GM18951 (cell line): ENCODE measurements around the gene RNF213.
"Not testable (repeated sequence)": the region's sequence is repeated elsewhere in the genome, so short reads cannot be mapped to it uniquely, and the experiment has no call there.

ENCODE experiments used
- POLR2A ChIP-seq: IDR thresholded peaks from 4 replicates; pipeline ENCODE4 v1.6.1; 2011; ENCODE audit warnings: mild to moderate bottlenecking; ENCODE audit not compliant: insufficient read length, insufficient read depth; ENCODE audit errors: extremely low read depth
- in situ Hi-C: fragments of 300-500 bp; cut with MboI; formaldehyde crosslinking; loops from one replicate; pipeline ENCODE4 v1.12.0; 2022; ENCODE audit warnings: low sequenced_read_pairs, mixed read lengths, inconsistent platforms; ENCODE audit not compliant: unreplicated experiment

RNF213 gene

DNA sequence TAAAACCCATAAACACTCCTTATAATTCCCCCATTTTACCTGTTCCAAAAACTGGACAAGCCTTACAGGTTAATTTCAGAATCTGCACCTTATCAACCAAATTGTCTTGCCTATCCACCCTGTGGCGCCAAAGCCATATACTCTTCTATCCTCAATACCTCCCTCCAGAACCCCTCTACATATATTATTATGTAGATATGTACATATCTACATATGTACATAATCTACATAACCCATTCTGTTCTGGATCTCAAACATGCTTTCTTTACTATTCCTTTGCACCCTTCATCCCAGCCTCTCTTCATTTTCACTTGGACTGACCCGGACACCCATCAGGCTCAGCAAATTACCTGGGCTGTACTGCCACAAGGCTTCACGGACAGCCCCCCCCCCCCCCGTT, 142.3 kb downstream of the RNF213 start:
- in situ Hi-C loops: no loop called here
- TF ChIP-seq POLR2A: no peak

DNA sequence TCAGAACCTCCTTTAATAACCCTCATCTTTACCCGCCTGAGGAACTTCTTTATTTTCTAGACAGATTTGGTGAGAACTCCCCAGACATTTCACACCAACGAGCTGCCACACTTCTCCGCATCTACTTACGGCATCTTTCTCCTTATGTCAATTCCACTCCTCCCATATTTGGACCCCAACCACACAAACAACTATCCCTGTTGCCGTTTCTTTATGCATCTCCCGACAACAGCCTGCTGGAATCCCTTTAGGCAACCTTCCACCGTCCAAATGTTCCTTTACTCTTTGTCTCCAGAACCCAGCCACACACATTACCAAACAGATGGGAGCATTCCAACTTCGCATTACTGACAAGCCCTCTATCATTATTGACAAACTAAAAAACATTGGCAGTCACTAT, 145.5 kb downstream of the RNF213 start:
- in situ Hi-C loops: no loop called here
- TF ChIP-seq POLR2A: no peak

DNA sequence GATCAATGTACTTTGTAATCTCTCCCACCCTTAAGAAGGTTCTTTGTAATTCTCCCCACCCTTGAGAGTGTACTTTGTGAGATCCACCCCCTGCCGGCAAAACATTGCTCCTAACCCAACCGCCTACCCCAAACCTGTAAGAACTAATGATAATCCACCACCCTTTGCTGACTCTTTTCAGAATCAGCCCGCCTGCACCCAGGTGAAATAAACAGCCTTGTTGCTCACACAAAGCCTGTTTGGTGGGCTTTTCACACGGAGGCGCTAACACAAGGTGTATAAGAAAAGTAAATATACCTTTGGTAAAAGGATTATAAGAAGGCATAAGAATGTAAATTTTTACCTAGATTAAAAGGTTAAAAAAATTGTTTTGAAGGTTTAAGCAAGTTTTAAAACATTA, 147.3 kb downstream of the RNF213 start:
- in situ Hi-C loops: not testable (repeated sequence)

DNA sequence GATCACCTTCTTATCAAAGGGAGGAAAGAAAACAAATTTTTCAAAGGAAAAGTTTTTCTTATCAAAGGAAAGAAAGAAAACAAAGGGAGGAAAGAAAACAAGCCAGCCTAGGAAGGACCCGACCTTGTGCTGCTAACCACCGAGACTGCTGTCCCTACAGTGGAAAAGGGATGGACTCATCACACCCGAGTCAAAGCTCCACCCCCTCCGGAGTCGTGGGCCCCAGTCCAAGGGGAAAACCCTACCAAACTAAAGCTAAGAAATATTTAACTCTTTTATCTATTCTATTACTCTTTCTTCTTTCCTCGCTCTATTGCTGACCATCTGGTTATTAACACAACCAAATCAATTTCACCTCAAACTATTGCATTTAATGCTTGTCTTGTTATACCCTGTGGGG, 148.2 kb downstream of the RNF213 start:
- no peak for TF ChIP-seq POLR2A
- in situ Hi-C loops: no loop called here

DNA sequence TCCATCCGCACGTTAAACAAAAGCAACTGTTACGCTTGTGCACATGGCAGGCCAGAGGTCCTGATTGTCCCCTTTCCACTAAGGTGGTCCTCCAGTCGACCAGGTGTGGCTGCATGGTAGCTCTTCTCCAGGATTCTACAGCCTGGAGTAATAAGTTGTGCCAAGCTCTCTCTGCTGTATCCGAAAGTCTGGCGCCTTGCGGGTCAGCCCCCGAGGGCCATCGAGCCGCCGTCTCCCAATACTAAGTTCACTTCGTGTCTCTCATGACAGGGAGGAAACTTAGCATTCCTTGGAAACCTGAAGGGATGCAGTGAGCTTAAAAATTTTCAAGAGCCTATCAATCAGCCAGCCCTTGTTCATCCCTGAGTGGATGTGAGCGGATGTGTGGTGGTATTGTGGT, 149.0 kb downstream of the RNF213 start:
- in situ Hi-C loops: no loop called here
- TF ChIP-seq POLR2A: no peak

DNA sequence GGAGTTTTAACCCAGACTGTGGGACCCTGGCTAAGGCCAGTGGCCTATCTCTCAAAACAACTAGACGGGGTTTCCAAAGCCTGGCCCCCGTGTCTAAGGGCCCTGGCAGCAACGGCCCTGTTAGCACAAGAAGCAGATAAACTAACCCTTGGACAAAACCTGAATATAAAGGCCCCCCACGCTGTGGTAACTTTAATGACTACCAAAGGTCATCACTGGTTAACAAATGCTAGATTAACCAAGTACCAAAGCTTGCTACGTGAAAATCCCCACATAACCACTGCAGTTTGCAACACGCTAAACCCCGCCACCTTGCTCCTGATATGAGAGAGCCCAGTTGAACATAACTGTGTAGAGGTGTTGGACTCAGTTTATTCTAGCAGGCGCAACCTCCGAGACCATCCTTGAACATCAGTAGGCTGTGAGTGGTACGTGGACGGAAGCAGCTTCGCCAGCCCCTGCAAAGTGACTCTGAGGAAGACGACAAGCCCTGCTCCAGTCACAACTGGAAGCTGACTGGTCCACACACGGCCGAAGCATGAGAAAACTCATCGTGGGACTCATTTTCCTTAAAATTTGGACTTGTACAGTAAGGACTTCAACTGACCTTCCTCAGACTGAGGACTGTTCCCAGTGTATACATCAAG, 149.9 kb downstream of the RNF213 start:
- in situ Hi-C loops: not testable (repeated sequence)

DNA sequence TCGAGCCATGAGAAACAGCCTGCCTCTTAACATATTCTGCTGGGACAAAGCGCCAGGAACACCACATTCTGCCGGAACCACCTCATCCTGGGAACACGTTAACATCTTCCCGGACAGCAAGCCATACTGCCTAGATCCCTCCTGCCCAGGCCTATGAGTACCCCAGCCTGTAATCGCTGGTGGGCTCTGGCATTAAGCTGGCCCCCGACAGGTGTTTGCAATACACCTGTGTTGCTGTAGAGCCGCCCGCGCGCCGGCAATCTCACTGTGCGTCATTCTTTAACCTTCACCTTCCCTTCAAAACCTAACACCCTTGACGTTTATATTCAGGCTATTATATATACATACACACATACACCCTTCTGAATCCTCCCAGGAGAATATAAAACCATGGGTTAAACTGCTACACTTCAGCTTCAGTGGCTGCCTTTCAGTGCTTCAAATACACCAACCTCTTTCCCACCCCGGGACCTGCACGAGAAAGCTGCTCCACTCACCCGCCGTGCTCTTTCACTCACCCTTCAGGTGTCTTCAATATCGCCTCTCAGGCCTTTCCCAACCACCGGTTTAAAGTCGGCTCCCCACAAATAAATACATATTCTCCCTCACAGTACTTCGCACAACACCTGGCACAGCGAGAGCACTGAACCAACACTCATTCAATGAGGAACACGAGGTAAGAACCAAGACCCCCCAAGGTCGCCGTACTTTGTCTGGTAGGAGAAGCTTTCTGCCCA, 153.3 kb downstream of the RNF213 start:
- in situ Hi-C loops: no loop called here
- no peak for TF ChIP-seq POLR2A

DNA sequence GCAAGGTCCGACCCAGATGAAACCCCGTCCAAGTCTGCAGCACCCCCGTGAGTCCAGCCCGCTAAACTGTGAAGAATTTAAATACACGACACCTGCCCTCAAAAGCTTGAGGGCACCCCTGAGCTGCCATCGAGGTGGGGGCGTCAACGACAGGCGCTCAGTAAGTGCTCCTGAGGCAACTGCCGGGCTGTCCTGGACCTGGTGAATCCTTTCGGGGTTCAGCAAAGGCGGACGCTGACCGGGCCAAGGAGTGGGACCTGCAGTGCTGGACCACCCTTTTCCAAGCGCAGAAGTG, 153.8 kb downstream of the RNF213 start:
- in situ Hi-C loops: no loop called here
- no peak for TF ChIP-seq POLR2A

DNA sequence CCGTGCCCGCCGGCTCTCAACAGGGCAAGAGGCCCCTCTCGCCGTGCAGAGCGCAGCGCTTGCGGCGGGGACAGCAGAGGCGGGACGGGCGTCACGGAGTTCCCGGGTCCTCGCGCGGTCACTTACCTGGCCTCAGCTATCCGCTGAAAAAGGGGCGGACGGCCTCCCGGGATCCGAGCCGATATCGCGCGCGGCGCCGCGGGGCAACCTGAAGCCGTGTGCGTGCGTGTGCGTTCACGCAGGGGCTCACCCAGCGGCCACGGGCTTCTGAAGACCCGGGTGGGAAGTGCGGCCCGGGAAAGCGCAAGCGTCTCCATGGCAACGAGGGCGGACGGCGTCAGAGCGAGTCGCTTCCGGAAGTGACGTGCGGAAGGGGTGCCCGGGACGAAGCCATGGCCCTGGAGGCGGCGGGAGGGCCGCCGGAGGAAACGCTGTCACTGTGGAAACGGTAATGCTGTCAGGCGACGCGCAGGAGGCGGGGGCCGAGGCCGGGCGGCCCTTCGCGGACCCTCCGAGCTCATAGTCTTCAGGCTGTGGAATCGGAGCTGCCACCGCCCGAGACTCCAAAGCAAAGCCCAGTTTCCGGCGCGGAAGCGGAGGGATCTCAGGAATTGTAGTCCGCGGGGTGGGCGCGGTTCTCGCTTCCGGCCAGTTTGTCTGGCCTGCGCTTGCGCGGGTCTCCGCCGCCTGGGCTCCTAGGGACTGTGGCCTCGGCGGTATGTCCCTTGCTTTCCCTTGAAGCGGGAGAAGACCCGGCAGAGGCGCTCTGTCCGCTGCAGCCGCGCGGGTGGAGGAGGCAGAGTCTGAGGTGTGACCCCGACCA, 154.4 kb downstream of the RNF213 start, which contains the start of gene ENDOV:
Gene ENDOV (plus strand): TSS at position 365 of the 823 bp plus-strand sequence. CDS start 28 bp downstream, at position 393.
- in situ Hi-C loops: no loop called here
- TF ChIP-seq POLR2A: peak; percentile 73

DNA sequence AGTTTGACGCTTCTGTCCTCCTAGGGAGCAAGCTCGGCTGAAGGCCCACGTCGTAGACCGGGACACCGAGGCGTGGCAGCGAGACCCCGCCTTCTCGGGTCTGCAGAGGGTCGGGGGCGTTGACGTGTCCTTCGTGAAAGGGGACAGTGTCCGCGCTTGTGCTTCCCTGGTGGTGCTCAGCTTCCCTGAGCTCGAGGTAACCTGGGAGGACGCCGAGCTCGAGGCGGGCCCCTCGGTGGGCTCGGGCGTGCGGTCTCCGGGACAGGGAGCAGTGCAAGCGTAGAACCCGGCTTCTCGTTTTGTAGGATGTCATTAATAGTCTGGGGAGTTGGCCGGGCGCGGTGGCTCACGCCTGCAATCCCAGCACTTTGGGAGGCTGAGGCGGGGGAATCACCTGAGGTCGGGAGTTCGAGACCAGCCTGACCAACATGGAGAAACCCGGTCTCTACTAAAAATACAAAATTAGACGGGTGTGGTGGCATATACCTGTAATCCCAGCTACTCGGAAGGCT, 155.0 kb downstream of the RNF213 start:
- in situ Hi-C loops: no loop called here
- TF ChIP-seq POLR2A: no peak

DNA sequence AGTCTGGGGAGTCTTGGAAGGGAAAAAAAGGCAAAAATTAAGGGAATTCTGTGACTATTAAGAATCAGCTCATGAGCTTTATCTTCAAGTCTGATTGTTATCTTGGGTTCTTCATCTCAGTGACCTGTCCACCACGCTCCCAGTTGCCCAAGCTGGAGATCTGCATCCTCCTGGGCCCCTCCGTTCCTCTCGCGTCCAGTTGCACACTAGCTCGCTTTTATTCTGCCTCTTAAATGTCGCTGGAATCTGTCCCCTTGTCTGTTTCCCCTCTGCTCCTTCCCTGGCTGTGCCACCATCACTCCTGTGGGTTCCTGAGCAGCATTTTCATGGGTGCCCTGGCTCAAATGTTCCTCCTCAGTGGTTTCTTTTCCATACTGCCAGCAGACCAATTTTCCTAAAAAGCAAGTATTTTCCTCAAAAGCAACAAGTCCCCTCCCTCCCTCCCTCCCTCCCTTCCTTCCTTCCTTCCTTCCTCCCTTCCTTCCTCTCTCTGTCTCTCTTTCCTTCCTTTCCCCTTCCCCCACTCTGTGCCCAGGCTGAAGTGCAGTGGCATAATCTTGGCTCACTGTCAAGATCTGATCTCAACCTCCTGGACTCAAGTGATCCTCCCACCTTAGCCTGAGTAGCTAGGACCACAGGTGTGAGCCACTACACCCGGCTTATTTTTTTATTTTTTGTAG, 155.7 kb downstream of the RNF213 start:
- in situ Hi-C loops: no loop called here
- TF ChIP-seq POLR2A: no peak

DNA sequence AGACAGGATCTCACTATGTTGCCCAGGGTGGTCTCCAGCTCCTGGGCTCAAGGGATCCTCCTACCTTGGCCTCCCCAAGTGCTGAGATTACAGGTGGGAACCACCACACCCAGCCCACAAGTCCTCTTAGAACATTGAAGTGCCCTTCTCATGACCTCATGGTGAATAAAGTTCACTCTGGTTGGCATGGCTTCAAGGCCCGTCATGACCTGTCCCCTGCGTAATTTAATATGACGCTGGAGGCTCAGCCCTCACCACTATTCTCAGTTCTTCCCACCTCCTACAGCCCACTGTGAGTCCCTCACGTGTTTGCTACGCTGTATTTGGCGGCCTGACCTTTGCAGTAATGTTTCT, 156.3 kb downstream of the RNF213 start:
- no peak for TF ChIP-seq POLR2A
- in situ Hi-C loops: no loop called here

DNA sequence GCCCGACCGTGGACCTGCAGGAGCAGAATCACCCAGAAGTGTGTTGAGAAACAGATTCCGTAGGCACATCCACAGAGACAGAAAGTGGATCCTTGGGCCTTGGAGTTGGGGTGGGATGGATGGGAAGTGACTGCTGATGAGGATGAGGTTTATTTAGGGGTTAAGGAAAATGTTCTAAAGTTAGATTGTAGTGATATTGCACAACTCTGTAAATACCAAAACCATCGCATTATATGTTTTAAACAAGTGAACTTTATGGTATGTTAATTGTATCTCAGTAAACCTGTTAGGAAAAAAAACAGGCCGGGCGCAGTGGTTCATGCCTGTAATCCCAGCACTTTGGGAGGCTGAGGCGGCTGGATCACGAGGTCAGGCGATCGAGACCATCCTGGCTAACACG, 157.9 kb downstream of the RNF213 start:
- no peak for TF ChIP-seq POLR2A
- in situ Hi-C loops: no loop called here

DNA sequence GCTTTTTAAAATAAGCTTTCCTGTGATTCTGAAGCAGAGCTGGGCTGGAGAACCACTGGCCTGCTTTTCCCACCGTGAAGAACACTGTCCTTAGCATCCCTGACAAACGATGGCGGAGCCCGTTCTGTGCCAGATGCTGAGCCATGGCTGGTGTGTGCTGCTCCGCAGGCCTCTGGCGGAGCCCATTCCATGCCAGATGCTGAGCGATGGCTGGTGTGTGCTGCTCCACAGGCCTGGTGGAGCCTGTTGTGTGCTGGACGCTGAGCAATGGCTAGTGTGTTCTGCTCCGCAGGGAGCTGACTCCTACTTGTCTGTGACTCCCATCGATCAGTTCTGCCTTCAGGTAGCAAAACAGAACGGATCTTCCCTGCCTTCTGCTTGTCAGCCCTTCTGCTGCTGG, 158.6 kb downstream of the RNF213 start:
- in situ Hi-C loops: no loop called here
- TF ChIP-seq POLR2A: no peak
